GM12878 (cell line): ENCODE data around the gene TUBA8. TPM values are rescaled to one million over a fixed set of nuclear protein-coding genes. Genes with fewer than 3 reads are reported as not detected.
"Not testable (repeated sequence)": the region's sequence is repeated elsewhere in the genome, so short reads cannot be mapped to it uniquely, and the experiment has no call there.

Source experiments
- ATAC-seq: fragments of 200-7000 bp; cut with Tn5 transposase; 3 replicates; pipeline ENCODE4 v1.9.1; 2020; ENCODE audit warnings: mild to moderate bottlenecking, moderate library complexity
- BruUV-seq: library from RNA; stranded (reverse); fragments of 400-500 nt; replicated peaks from 2 replicates; lab custom pipeline; 2021; lab: Mats Ljungman, UMichigan
- CTCF ChIA-PET: fragments of 300-600 bp; sonication (Branson Sonifier 250); formaldehyde crosslinking; extraction: SDS; loops from one replicate; lab custom pipeline; 2021; ENCODE audit warnings: inconsistent platforms; lab: Yijun Ruan, JAX
- POLR2A ChIA-PET: fragments of 350-600 bp; formaldehyde crosslinking; extraction: SDS; loops from one replicate; lab custom pipeline; 2021; ENCODE audit warnings: inconsistent platforms; lab: Charles Lee
- RAD21 ChIA-PET: fragments of 300-600 bp; sonication (Branson Sonifier 250); formaldehyde crosslinking; loops from one replicate; lab custom pipeline; 2023; ENCODE audit warnings: antibody characterized with exemption; ENCODE audit not compliant: unreplicated experiment; lab: Charles Lee
- SMC1A ChIA-PET: fragments of 300-600 bp; sonication (Branson Sonifier 250); formaldehyde crosslinking; loops from one replicate; lab custom pipeline; 2023; ENCODE audit not compliant: unreplicated experiment, uncharacterized antibody; lab: Charles Lee
- DNase-seq: peaks from one replicate; pipeline ENCODE4 v3.0.0-alpha.2; 2011; ENCODE audit warnings: low read depth, low spot score
- FAIRE-seq: peaks from 3 replicates; lab custom pipeline; 2011; peaks lifted over from hg19 to GRCh38; lab: Jason Lieb, UNC
- H2AFZ ChIP-seq: 2 replicates; pipeline ENCODE4 v1.6.0; 2011; ENCODE audit warnings: low read depth, low read length, control low read depth; ENCODE audit not compliant: control insufficient read depth
- H3K27ac ChIP-seq: 2 replicates; pipeline ENCODE4 v1.5.1; 2011; ENCODE audit warnings: control low read depth; ENCODE audit not compliant: control insufficient read depth, insufficient read depth
- H3K27me3 ChIP-seq, 2 experiments: replicated peaks in 1 of 2; 2 replicates each; pipeline versions ENCODE4 v1.6.0 to v1.6.1; 2011; ENCODE audit warnings: low read length in 1 of 2; ENCODE audit not compliant: control insufficient read depth in 2 of 2, insufficient read depth in 2 of 2
- H3K36me3 ChIP-seq, 2 experiments: 2 replicates each; pipeline ENCODE4 v1.5.1; 2011; ENCODE audit warnings: low read length in 1 of 2; ENCODE audit not compliant: control insufficient read depth in 2 of 2, insufficient read depth in 2 of 2
- H3K4me1 ChIP-seq: 2 replicates; pipeline ENCODE4 v1.6.1; 2011; ENCODE audit warnings: mild to moderate bottlenecking, low read length, moderate library complexity, mixed read lengths; ENCODE audit not compliant: control insufficient read depth, insufficient read depth
- H3K4me2 ChIP-seq: 2 replicates; pipeline ENCODE4 v1.6.0; 2011; ENCODE audit warnings: control low read depth; ENCODE audit not compliant: control insufficient read depth, insufficient read depth
- H3K4me3 ChIP-seq: fragments of 200-600 bp; sonication (generic); 2 replicates; pipeline ENCODE4 v1.5.1; 2016
- H3K79me2 ChIP-seq: 2 replicates; pipeline ENCODE4 v1.6.0; 2011; ENCODE audit warnings: low read length; ENCODE audit not compliant: control insufficient read depth, insufficient read depth
- H3K9ac ChIP-seq: 2 replicates; pipeline ENCODE4 v1.8.0; 2011; ENCODE audit warnings: low read length, control low read depth, mixed read lengths; ENCODE audit not compliant: control insufficient read depth, insufficient read depth
- H3K9me3 ChIP-seq: replicated peaks from 3 replicates; pipeline ENCODE4 v1.5.1; 2011; ENCODE audit warnings: mild to moderate bottlenecking, low read length; ENCODE audit not compliant: control insufficient read depth, insufficient read depth
- H4K20me1 ChIP-seq: 2 replicates; pipeline ENCODE4 v1.6.0; 2011; ENCODE audit not compliant: control insufficient read depth, insufficient read depth
- DPF2 ChIP-seq: fragments of 450-650 bp; IDR thresholded peaks from 2 replicates; pipeline ENCODE4 v1.6.1; 2017; ENCODE audit warnings: mild to moderate bottlenecking
- GABPA ChIP-seq: IDR thresholded peaks from 2 replicates; pipeline ENCODE4 v1.6.1; 2014; ENCODE audit warnings: antibody characterized with exemption, low read depth, mild to moderate bottlenecking, inconsistent platforms
- RAD21 ChIP-seq: IDR thresholded peaks from 2 replicates; pipeline ENCODE4 v1.6.1; 2011; ENCODE audit warnings: mild to moderate bottlenecking, low read depth, low read length, moderate library complexity; ENCODE audit not compliant: insufficient read depth
- WGBS: methylation state at CpG from one replicate; pipeline ENCODE4 v1.1.6; 2016; ENCODE audit warnings: low lambda C conversion rate; ENCODE audit not compliant: insufficient replicate concordance, insufficient coverage; ENCODE audit errors: missing lambda C conversion rate; 5-methylcytosine and 5-hydroxymethylcytosine counted together
- in situ Hi-C: fragments of 300-500 bp; cut with MboI; formaldehyde crosslinking; loops from 9 replicates; pipeline ENCODE4 v1.14.3; 2018; ENCODE audit warnings: mixed read lengths
- intact Hi-C: fragments of 100-400 bp; cut with micrococcal nuclease; formaldehyde crosslinking; loops from one replicate; pipeline ENCODE4 v1.14.2; 2022; ENCODE audit not compliant: unreplicated experiment
- polyA plus RNA-seq, 11 experiments: library from polyadenylated mRNA; depleted of rRNA in 4 of 11; unstranded in 6 of 11; stranded (reverse) in 5 of 11; fragments of >200 nt; fragmentation: Nextera tagmentation in 4 of 11; fragmentation: Illumina TruSeq in 1 of 11; extraction: Ambion mirVana in 4 of 11; extraction: Trizol in 1 of 11; gene quantifications; 1 replicate in 1 of 11; 2 replicates in 10 of 11; pipeline versions ENCODE4 v1.2.1 to v1.2.3, GENCODE V29; 2011 to 2016; ENCODE audit warnings: inconsistent platforms in 2 of 11, missing spikeins in 2 of 11, low read depth in 1 of 11
- total RNA-seq, 4 experiments: library from RNA; depleted of rRNA in 3 of 4; stranded (reverse); fragments of >200 nt in 3 of 4; fragmentation: Illumina TruSeq in 1 of 4; extraction: Trizol in 1 of 4; gene quantifications; 2 replicates each; pipeline versions ENCODE4 v1.2.1 to v1.2.3, GENCODE V29; 2013 to 2021

TUBA8 gene
- total and polyA plus RNA-seq, 10 of the 15 experiments (the other 5 are each of a cell fraction or from before 2014, with no cell fraction given), result 2.2 to 30.3 (median 21.0) TPM

DNA sequence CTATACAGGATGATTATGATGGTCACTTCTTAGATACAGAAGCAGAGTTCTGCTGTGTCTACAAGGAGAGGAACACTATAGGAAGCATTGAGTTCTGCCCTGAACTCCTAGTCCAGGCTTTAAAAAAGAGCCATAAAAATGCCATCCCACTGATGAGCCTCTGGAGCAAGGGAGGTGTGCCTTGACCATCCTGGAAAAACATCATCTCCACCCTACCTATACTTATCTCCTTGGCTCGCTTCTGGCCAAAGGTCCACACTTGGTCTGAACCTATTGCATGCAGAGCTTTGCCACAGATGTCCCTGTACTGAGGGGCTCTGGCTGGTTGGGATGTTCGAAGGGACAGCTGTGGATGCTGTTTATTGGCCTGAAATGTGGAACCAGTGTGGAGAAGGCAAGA lies 37.1 kb upstream of the TUBA8 start:
- ChIA-PET SMC1A (interaction anchor here (2.5 to 10.0 kb wide), 6 partner anchors 12 to 331 kb away, joined by 8 to 98 read pairs (median 22); partner anchors contain the start of gene MICAL3), CTCF (interaction anchor here (1.2 to 7.4 kb wide), 12 partner anchors 11 to 515 kb away, joined by 3 to 167 read pairs (median 6); partner anchors contain the start of gene MICAL3), RAD21 (no interaction called here), POLR2A (interaction anchor here (0.5 kb wide), 1 partner anchor 100 kb away, joined by 3 read pairs; no protein-coding TSS in a partner anchor)
- WGBS, result 47% methylated on average over 2 of the region's 2 CpGs
- Histone ChIP-seq H3K4me1 (peaks cover 14% of the 10 kb centered on the region), H3K9me3 (no peaks in the 10 kb centered on the region), H4K20me1 (no peaks in the 10 kb centered on the region), H3K27ac (no peak overlapping the region), H2AFZ (no peak overlapping the region), H3K4me2 (no peak overlapping the region), H3K4me3 (no peak overlapping the region), H3K79me2 (peaks cover 21% of the 10 kb centered on the region), H3K36me3 (no peaks in the 10 kb centered on the region), H3K9ac (no peak overlapping the region), H3K27me3 (no peaks in the 10 kb centered on the region)
- ATAC-seq (no peak), FAIRE-seq (no peak), DNase-seq (no peak)
- TF ChIP-seq RAD21 (no peak), GABPA (no peak), DPF2 (no peak)
- intact Hi-C loops, result no loop called here
- no TSS peak for BruUV-seq
- in situ Hi-C loops, result no loop called here

DNA sequence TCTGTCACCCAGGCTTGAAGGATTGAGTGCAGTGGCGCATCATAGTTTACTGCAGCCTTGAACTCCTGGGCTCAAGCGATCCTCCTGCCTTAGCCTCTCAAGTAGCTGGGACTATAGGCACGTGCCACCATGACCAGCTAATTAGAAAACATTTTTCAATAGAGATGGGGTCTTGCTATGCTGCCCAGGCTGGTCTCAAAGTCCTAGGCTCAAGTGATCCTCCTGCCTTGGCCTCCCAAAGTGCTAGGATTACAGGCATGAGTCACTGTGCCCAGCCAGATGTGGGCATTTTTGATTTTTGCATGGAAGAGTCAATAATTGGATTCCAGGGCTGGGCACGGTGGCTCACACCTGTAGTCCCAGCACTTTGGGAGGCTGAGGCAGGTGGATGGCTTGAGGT lies 36.7 kb upstream of the TUBA8 start:
- H3K9ac ChIP-seq, in situ Hi-C loops, DNase-seq, H3K36me3 ChIP-seq, H3K4me2 ChIP-seq, intact Hi-C loops, BruUV-seq, H3K27ac ChIP-seq, H3K27me3 ChIP-seq, H3K4me3 ChIP-seq, H2AFZ ChIP-seq, H3K9me3 ChIP-seq, H4K20me1 ChIP-seq, FAIRE-seq, ATAC-seq: not testable (repeated sequence)
- SMC1A ChIA-PET, result interaction anchor here (3.4 to 10.0 kb wide), 6 partner anchors 17 to 332 kb away, joined by 20 to 98 read pairs (median 30); partner anchors contain the start of gene MICAL3
- RAD21 ChIA-PET, result interaction anchor here (4.3 to 4.6 kb wide), 2 partner anchors 74 to 245 kb away, joined by 39 to 77 read pairs; no protein-coding TSS in a partner anchor
- Histone ChIP-seq H3K79me2 (peaks cover 25% of the 10 kb centered on the region), H3K4me1 (peaks cover 14% of the 10 kb centered on the region)
- 87% methylated on average over 4 of the region's 4 CpGs for WGBS
- CTCF ChIA-PET, result interaction anchor here (0.6 to 7.4 kb wide), 10 partner anchors 12 to 1573 kb away, joined by 3 to 167 read pairs (median 4); partner anchors contain the start of gene MICAL3
- POLR2A ChIA-PET, result interaction anchor here (0.5 to 0.7 kb wide), 2 partner anchors 100 to 245 kb away, joined by 3 to 4 read pairs; no protein-coding TSS in a partner anchor
